GM18520 (cell line): ENCODE measurements around the gene SKI.

Experiments used
- ATAC-seq: cut with Tn5 transposase; IDR thresholded peaks from one replicate; pipeline ENCODE4 v1.9.1; 2021; ENCODE audit not compliant: unreplicated experiment

Gene SKI

GRCh38 chr1:2229911-2230731 lies 2.0 kb downstream of the SKI start:
- ATAC-seq, result no peak

DNA sequence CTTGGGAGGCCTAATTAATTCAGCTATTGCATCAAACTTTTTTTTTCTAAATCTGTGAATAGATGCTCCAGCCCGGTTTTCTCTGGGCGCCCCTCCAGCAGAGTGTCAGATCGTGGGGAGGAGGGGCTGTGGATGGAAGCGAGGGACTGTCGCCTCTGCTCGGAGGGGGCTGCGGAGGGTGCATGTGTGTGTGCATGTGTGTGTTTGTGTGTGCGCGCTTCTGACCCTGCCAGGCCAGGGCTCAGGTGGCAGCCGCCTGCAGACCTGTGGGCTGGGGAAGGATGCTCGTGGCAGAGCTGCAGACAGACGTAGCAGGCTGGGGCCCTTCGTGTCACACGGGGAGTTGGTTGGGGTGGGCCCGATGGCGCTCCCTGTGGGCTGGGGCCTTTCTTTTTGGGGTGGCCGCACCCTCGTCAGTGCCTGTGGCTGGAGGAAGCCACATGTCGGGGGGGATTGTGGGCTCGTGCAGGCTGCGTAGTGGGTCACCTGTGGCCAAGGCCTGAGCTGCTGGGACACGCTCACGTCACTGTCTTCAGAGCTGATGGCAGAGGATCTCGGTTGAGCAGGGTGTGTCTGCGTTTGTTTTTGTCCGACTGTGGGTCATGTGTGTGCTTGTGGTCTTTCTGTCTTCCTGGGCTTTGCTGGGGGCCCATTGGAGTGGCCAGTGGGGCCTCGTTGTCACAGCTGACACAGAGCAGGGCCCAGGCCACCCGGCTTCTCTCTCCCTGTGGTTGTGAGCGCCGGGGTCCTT lies 2.8 kb downstream of the SKI start:
- no peak for ATAC-seq

DNA sequence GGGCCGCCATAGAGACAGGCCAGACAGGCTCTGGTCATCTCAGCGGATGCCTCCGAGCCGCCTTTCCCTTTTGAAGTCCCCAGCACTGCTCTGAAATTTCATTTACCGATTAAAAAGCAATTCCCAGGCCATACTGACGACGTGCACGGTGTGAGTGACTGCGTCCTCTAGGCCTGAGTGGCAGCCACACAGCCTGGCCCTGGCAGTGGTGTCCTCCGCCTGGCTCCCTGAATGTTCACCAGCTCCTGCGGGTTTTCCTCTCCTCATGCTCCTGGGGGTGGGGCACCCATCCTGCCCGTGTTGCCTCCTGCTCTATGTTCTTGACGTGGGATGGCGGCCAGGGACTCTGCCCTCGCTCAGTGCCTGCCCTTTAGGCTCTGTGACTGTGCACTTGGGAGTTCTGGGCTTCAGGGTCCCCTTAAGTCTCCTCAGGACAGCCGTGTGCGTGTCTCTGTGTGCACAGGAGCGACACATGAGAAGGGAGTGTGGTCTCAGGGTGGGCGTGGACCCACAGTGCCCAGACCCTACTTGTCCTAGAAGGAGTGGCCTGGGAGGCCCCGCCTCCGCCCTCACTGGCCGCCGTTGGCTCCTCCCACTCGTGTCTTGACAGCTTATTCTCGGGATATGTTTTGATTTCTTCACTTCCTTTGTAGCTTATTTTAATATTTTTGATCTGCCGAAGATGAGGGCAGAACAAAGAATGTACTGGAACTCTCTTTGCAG lies 3.6 kb downstream of the SKI start:
- no peak for ATAC-seq

GRCh38 chr1:2232255-2232915 lies 4.3 kb downstream of the SKI start:
- no peak for ATAC-seq

DNA sequence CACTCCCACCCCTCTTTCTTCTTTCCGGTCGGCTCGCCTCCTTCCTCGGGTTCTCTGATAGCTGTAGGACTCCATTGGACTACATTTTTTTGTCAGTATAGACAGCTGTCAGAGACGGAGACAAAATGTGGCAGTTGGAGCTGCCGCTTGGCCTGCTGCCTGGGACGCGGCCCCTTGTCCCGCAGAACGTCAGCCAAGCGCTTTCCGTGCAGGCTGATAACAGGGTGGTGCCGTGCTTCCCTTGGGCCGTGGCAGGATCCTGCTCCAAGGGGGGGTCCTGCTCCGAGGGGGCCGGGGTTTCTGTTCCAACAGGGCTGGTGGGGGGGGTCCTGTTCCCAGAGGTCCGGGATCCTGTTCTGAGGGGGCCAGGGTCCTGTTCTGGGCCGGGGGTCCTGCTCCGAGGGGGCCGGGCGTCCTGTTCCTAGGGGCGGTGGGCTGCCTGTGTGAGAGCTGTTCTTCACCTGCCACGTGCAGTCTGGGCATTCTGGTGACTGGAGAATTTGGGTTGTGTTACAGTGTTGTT lies 4.9 kb downstream of the SKI start:
- ATAC-seq, result no peak

DNA sequence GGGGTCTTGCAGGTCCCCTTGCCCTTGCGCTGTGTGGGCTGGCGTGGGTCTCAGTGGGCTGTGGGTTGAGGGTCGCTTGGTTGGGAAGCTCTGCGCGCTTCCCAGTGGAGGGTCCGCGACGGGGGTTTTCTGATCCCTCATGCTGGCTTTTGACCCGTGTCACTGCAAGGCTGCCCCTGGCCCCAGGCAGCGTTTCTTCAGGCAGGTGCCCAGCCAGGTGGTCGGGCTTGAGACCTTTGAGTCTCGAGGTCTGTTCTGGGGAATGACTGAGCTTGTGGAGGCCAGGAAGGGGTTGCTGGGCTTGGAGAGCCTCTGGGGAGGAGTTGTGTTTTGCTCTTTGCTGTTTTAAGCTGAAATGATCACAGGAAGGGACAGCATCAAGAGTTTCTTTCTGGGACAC lies 5.3 kb downstream of the SKI start:
- ATAC-seq, result no peak

GRCh38 chr1:2233997-2234761 lies 6.1 kb downstream of the SKI start:
- ATAC-seq, result no peak

GRCh38 chr1:2234762-2235113 lies 6.6 kb downstream of the SKI start:
- ATAC-seq, result no peak

GRCh38 chr1:2235300-2235998 lies 7.3 kb downstream of the SKI start:
- no peak for ATAC-seq

GRCh38 chr1:2236695-2237677 lies 8.9 kb downstream of the SKI start:
- ATAC-seq, result no peak

DNA sequence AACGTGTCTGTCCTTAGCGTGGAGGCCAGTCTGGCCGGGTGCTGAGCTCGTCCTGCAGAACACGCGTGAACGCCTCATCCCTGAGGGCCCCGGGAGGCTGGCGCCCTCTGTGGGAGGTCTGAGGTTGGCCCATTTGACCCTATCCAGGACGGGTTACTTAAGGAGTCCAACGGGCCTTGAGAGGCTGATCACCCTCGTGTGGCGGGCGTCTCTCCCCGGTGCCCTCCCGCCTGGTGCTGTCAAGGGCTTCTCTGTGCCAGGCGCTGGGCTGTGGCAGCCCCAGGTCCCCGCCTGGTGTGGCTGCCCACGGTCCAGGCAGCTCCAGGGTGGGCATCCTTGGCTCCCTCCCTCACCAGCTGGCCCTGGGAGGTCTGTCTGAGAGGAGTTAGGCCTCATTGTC lies 9.7 kb downstream of the SKI start:
- ATAC-seq, result no peak

GRCh38 chr1:2238361-2239012 lies 10.4 kb downstream of the SKI start:
- no peak for ATAC-seq

DNA sequence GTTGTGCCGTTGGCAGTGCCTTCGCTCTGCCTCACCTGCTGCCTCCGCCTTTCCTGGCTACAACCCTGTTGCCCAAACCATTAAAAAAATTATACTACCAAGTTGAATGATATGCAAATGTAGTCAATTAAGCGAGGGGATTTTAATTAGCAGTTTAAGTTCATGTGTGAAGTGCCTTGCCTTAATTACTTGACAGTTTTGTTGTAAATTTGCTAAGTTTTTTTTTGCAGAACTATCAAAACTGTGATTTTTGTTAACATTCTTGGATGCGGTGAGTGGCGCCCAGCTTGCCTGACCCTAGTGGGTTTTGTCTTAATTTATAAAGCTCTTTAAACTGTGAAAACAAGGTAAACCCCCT lies 10.9 kb downstream of the SKI start:
- no peak for ATAC-seq

GRCh38 chr1:2239384-2239985 lies 11.4 kb downstream of the SKI start:
- ATAC-seq, result no peak

DNA sequence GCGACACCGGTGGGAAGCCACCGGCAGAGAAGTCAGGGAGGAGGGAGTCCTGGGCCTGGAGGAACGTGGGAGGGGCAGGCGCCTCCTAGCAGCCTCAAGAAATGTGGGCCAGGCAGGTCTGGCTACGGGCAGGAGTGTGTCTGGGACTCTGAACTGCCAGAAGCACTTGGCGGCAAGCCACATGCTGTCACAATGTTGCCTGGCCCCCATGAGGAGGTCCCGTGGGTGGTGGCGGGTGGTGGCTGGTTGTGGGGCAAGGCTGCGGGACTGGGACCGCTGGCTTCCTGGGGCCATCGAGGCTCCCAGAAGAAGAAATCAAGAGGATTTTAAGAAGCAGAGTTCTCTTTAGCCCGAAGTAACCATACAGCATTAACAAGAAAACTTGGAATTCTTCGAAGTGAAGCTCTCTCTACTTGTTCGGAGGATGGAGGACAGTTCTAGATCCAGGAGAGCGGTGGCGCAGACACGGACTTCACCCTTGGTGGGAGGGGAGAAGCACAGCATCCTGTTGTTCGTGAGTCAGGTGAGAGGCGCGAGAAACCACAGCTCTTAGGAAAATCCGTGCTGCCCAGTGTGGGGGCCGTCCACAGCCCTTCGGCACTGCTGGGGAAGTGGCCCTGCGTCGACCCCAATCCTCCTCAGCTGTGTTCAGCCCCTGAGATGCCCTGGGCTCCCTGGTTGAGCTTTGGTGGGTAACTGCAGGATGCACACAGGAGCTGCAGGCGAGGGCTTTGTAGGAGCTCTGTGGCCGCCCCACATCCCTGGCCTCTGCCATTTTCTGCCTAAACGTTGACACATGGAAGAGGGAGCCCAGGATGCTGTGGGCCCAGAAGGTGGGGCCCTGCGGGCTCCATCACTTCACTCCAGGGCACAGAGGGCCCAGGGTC lies 12.4 kb downstream of the SKI start:
- no peak for ATAC-seq

GRCh38 chr1:2241820-2242219 lies 13.7 kb downstream of the SKI start:
- no peak for ATAC-seq
